NT2/D1 (cell line): ENCODE measurements around the gene SERTAD3.

ENCODE experiments used
- SUZ12 ChIP-seq: IDR thresholded peaks from 2 replicates; pipeline ENCODE4 v1.6.1; 2011; ENCODE audit not compliant: insufficient read length, insufficient read depth; ENCODE audit errors: extremely low read depth
- YY1 ChIP-seq: IDR thresholded peaks from 2 replicates; pipeline ENCODE4 v1.6.1; 2011; ENCODE audit not compliant: insufficient read length, insufficient read depth

- TF ChIP-seq YY1 (no peak), SUZ12 (no peak)
These were observed 25.0 kb downstream of the SERTAD3 start for GRCh38 chr19:40419066-40419612.
